AG10803 (cell line): ENCODE data around the gene AK8.

Experiments
- DNase-seq: peaks from one replicate; pipeline ENCODE4 v3.0.0; 2010; ENCODE audit warnings: low read depth
- H3K4me3 ChIP-seq: 2 replicates; pipeline ENCODE4 v1.5.1; 2011; ENCODE audit warnings: mild to moderate bottlenecking, low read length, control low read depth
- CTCF ChIP-seq: conservative IDR thresholded peaks from 2 replicates; pipeline ENCODE4 v1.5.1; 2011; ENCODE audit warnings: mild to moderate bottlenecking, low read length, control low read depth, inconsistent platforms

Gene AK8

GRCh38 chr9:132703336-132703735, 174.7 kb downstream of the AK8 start:
- TF ChIP-seq CTCF: no peak
- H3K4me3 ChIP-seq: no peak overlapping the region
- peak; percentile 7 for DNase-seq

- TF ChIP-seq CTCF: no peak
- DNase-seq: no peak
- H3K4me3 ChIP-seq: no peak overlapping the region
Observed at GRCh38 chr9:132702254-132702653, 175.8 kb downstream of the AK8 start.

GRCh38 chr9:132699956-132700355, 178.1 kb downstream of the AK8 start:
- no peak for TF ChIP-seq CTCF
- DNase-seq: peak; percentile 10
- no peak overlapping the region for H3K4me3 ChIP-seq

- TF ChIP-seq CTCF: no peak
- DNase-seq: no peak
- H3K4me3 ChIP-seq: no peak overlapping the region
Observed at GRCh38 chr9:132698989-132699388, 179.1 kb downstream of the AK8 start.

- no peak overlapping the region for H3K4me3 ChIP-seq
- no peak for TF ChIP-seq CTCF
- no peak for DNase-seq
Observed at GRCh38 chr9:132697230-132697629, 180.9 kb downstream of the AK8 start.

- no peak for TF ChIP-seq CTCF
- no peak for DNase-seq
- no peak overlapping the region for H3K4me3 ChIP-seq
Observed at GRCh38 chr9:132694144-132694543, 183.9 kb downstream of the AK8 start.

- H3K4me3 ChIP-seq: no peak overlapping the region
- no peak for TF ChIP-seq CTCF
- no peak for DNase-seq
Observed at GRCh38 chr9:132690696-132691095, 187.4 kb downstream of the AK8 start.
